Activated naive CD4-positive, alpha-beta T cell treated with anti-CD3 and anti-CD28 coated beads, Interleukin-2, amount 10 ng/mL, durations not matched to agents 7 days and 5 days (primary cell): Measurements from ENCODE around the gene GTPBP1.

Source experiments
- CTCF ChIA-PET: fragments of 350-600 bp; sonication (Branson Sonifier 250); formaldehyde crosslinking; loops from one replicate; lab custom pipeline; 2021; ENCODE audit warnings: antibody characterized with exemption; lab: Charles Lee
- DNase-seq: peaks from one replicate; pipeline ENCODE4 v3.0.0-alpha.2; 2020
- H3K27ac Mint-ChIP-seq: one replicate; pipeline ENCODE4 v1.8.0; 2021; ENCODE audit warnings: mild to moderate bottlenecking, moderate library complexity, mixed read lengths
- H3K27me3 Mint-ChIP-seq: one replicate; pipeline ENCODE4 v1.8.0; 2021; ENCODE audit warnings: mild to moderate bottlenecking, mixed read lengths
- H3K36me3 Mint-ChIP-seq: one replicate; pipeline ENCODE4 v1.8.0; 2021; ENCODE audit warnings: mixed read lengths
- H3K4me1 Mint-ChIP-seq: one replicate; pipeline ENCODE4 v1.8.0; 2021; ENCODE audit warnings: mixed read lengths
- H3K4me3 Mint-ChIP-seq: one replicate; pipeline ENCODE4 v1.8.0; 2021; ENCODE audit warnings: mild to moderate bottlenecking, moderate library complexity, mixed read lengths
- H3K9me3 Mint-ChIP-seq: one replicate; pipeline ENCODE4 v1.8.0; 2021; ENCODE audit warnings: mixed read lengths

Gene GTPBP1

GRCh38 chr22:38705235-38706100, at the start of gene GTPBP1:
Gene GTPBP1, plus strand, starts transcription at chr22:38705944. Its CDS starts 12 bp downstream, at chr22:38705956.
- CTCF ChIA-PET, result interaction anchor here (1.2 to 2.0 kb wide), 3 partner anchors 19 to 23 kb away, joined by 5 to 9 read pairs (median 5); partner anchors contain the start of gene TOMM22

GRCh38 chr22:38656256-38657044, 49.3 kb upstream of the GTPBP1 start, which contains the start of the genes CBY1 and FAM227A:
Gene CBY1, plus strand, starts transcription at chr22:38656638. Its CDS starts 11,417 bp downstream, at chr22:38668055.
Gene FAM227A, minus strand, starts transcription at chr22:38656392. Its CDS starts 6,224 bp downstream, at chr22:38650168.
- CTCF ChIA-PET, result no interaction called here
- Mint-ChIP-seq H3K36me3 (no peaks in the 10 kb centered on the region), H3K27me3 (no peaks in the 10 kb centered on the region), H3K9me3 (no peaks in the 10 kb centered on the region), H3K4me1 (peaks cover 27% of the 10 kb centered on the region), H3K4me3 (peak within 1 kb of the TSS; percentile 93), H3K27ac (peak within 1 kb of the TSS; percentile 94)
- peak; percentile 87 for DNase-seq

More at GRCh38 chr22:38705235-38706100, at the start of gene GTPBP1:
- Mint-ChIP-seq H3K4me3 (peak within 1 kb of the TSS; percentile 93), H3K4me1 (peaks cover 57% of the 10 kb centered on the region), H3K36me3 (peaks cover 20% of the 10 kb centered on the region), H3K27me3 (peaks cover 9% of the 10 kb centered on the region), H3K27ac (peak within 1 kb of the TSS; percentile 97), H3K9me3 (no peaks in the 10 kb centered on the region)
- DNase-seq, result peak; percentile 98

- no peaks in the 10 kb centered on the region for H3K9me3 Mint-ChIP-seq
- H3K4me1 Mint-ChIP-seq, result peaks cover 27% of the 10 kb centered on the region
- H3K36me3 Mint-ChIP-seq, result no peaks in the 10 kb centered on the region
- H3K27ac Mint-ChIP-seq, result peak overlapping the region; percentile 94
- H3K4me3 Mint-ChIP-seq, result peak overlapping the region; percentile 93
- CTCF ChIA-PET, result interaction anchor here (0.9 kb wide), 1 partner anchor 25 kb away, joined by 3 read pairs; the partner anchor contains the start of gene TOMM22
- H3K27me3 Mint-ChIP-seq, result no peaks in the 10 kb centered on the region
- peak; percentile 59 for DNase-seq
Observed at GRCh38 chr22:38657045-38657909, 48.5 kb upstream of the GTPBP1 start.

- no peak overlapping the region for H3K4me3 Mint-ChIP-seq
- CTCF ChIA-PET, result no interaction called here
- peaks cover 14% of the 10 kb centered on the region for H3K36me3 Mint-ChIP-seq
- no peak overlapping the region for H3K27ac Mint-ChIP-seq
- no peaks in the 10 kb centered on the region for H3K9me3 Mint-ChIP-seq
- peaks cover 6% of the 10 kb centered on the region for H3K27me3 Mint-ChIP-seq
- no peaks in the 10 kb centered on the region for H3K4me1 Mint-ChIP-seq
- no peak for DNase-seq
Observed at GRCh38 chr22:38674888-38675287, 30.9 kb upstream of the GTPBP1 start.

- Mint-ChIP-seq H3K4me1 (no peaks in the 10 kb centered on the region), H3K27me3 (peaks cover 6% of the 10 kb centered on the region), H3K27ac (no peak overlapping the region), H3K9me3 (no peaks in the 10 kb centered on the region), H3K4me3 (no peak overlapping the region), H3K36me3 (peaks cover 11% of the 10 kb centered on the region)
- no peak for DNase-seq
- CTCF ChIA-PET, result no interaction called here
Observed at GRCh38 chr22:38675833-38676232, 29.9 kb upstream of the GTPBP1 start.

- Mint-ChIP-seq H3K36me3 (peaks cover 28% of the 10 kb centered on the region), H3K4me1 (peaks cover 26% of the 10 kb centered on the region), H3K27ac (peak within 1 kb of the TSS; percentile 93), H3K4me3 (peak within 1 kb of the TSS; percentile 93), H3K9me3 (no peaks in the 10 kb centered on the region), H3K27me3 (peaks cover 6% of the 10 kb centered on the region)
- peak; percentile 89 for DNase-seq
- CTCF ChIA-PET, result interaction anchor here (0.6 to 3.1 kb wide), 12 partner anchors 8 to 283 kb away, joined by 3 to 30 read pairs (median 4); partner anchors contain the start of gene GTPBP1
Observed at GRCh38 chr22:38681582-38682335, 24.0 kb upstream of the GTPBP1 start, which contains the start of gene TOMM22. Gene TOMM22, plus strand, starts transcription at chr22:38681957. Its CDS starts 22 bp downstream, at chr22:38681979.

- CTCF ChIA-PET, result no interaction called here
- Mint-ChIP-seq H3K4me3 (no peak overlapping the region), H3K27ac (no peak overlapping the region), H3K9me3 (no peaks in the 10 kb centered on the region), H3K27me3 (no peaks in the 10 kb centered on the region), H3K36me3 (peaks cover 49% of the 10 kb centered on the region), H3K4me1 (peaks cover 26% of the 10 kb centered on the region)
- no peak for DNase-seq
Observed at GRCh38 chr22:38684895-38685294, 20.8 kb upstream of the GTPBP1 start.

GRCh38 chr22:38685761-38686160, 20.0 kb upstream of the GTPBP1 start:
- Mint-ChIP-seq H3K9me3 (no peaks in the 10 kb centered on the region), H3K36me3 (peaks cover 51% of the 10 kb centered on the region), H3K27ac (no peak overlapping the region), H3K4me1 (peaks cover 26% of the 10 kb centered on the region), H3K4me3 (no peak overlapping the region), H3K27me3 (no peaks in the 10 kb centered on the region)
- CTCF ChIA-PET, result no interaction called here
- no peak for DNase-seq

GRCh38 chr22:38689651-38690050, 16.1 kb upstream of the GTPBP1 start:
- no peak overlapping the region for H3K4me3 Mint-ChIP-seq
- DNase-seq, result no peak
- no peak overlapping the region for H3K27ac Mint-ChIP-seq
- H3K9me3 Mint-ChIP-seq, result no peaks in the 10 kb centered on the region
- H3K27me3 Mint-ChIP-seq, result no peaks in the 10 kb centered on the region
- peaks cover 6% of the 10 kb centered on the region for H3K4me1 Mint-ChIP-seq
- H3K36me3 Mint-ChIP-seq, result peaks cover 48% of the 10 kb centered on the region
- CTCF ChIA-PET, result no interaction called here

- no peak for DNase-seq
- Mint-ChIP-seq H3K4me3 (no peak overlapping the region), H3K36me3 (peaks cover 49% of the 10 kb centered on the region), H3K9me3 (no peaks in the 10 kb centered on the region), H3K27me3 (no peaks in the 10 kb centered on the region), H3K4me1 (peaks cover 45% of the 10 kb centered on the region), H3K27ac (no peak overlapping the region)
- CTCF ChIA-PET, result interaction anchor here (2.1 kb wide), 1 partner anchor 12 kb away, joined by 7 read pairs; the partner anchor contains the start of gene TOMM22
Observed at GRCh38 chr22:38694049-38694448, 11.7 kb upstream of the GTPBP1 start.

- Mint-ChIP-seq H3K4me1 (peaks cover 54% of the 10 kb centered on the region), H3K4me3 (no peak overlapping the region), H3K9me3 (no peaks in the 10 kb centered on the region), H3K36me3 (peaks cover 50% of the 10 kb centered on the region), H3K27me3 (no peaks in the 10 kb centered on the region), H3K27ac (peak overlapping the region; percentile 1)
- DNase-seq, result no peak
- CTCF ChIA-PET, result interaction anchor here (2.1 kb wide), 1 partner anchor 13 kb away, joined by 7 read pairs; the partner anchor contains the start of gene TOMM22
Observed at GRCh38 chr22:38694940-38695339, 10.8 kb upstream of the GTPBP1 start.

GRCh38 chr22:38696606-38697424, 8.9 kb upstream of the GTPBP1 start:
- Mint-ChIP-seq H3K4me1 (peaks cover 62% of the 10 kb centered on the region), H3K27ac (peak overlapping the region; percentile 93), H3K9me3 (no peaks in the 10 kb centered on the region), H3K36me3 (peaks cover 48% of the 10 kb centered on the region), H3K4me3 (peak overlapping the region; percentile 58), H3K27me3 (peaks cover 9% of the 10 kb centered on the region)
- CTCF ChIA-PET, result interaction anchor here (1.7 to 4.7 kb wide), 2 partner anchors 10 to 14 kb away, joined by 4 to 30 read pairs; partner anchors contain the start of gene TOMM22
- DNase-seq, result peak; percentile 50
